ENCODE measurements around the gene RAPGEF1. TPM values are rescaled to one million over a fixed set of nuclear protein-coding genes. Genes with fewer than 3 reads are reported as not detected.
A peak's percentile ranks its signal among the peaks of the same experiment; 100 is the strongest.

The RAPGEF1 gene
- total RNA-seq, 1 donor from 2014 or later = 168 TPM

DNA sequence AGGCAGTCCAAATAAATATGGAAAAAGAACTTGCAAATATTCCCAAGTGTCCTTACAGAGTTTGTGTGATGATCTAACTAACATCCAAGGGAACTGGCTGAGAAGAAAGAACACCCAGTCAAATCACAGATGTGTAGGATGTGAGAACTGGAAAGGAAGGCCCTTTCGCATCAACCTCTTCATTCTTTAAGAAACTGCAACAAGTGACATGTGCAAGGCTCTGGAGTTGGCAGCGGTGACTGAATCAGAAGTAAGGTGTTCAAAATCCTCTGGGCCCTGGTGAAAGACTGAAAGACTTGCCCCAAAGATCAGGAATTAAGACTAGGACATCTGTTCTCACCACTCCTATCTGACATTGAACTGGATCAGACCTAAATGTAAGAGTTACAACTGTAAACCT lies 88.7 kb downstream of the RAPGEF1 start:
- H3K27me3 Mint-ChIP-seq (ENCODE audit: insufficient read depth) = no peaks in the 10 kb centered on the region
- DNase-seq (ENCODE audit: low spot score) = no peak
- H3K9me3 Mint-ChIP-seq = no peaks in the 10 kb centered on the region
- peak overlapping the region; percentile 28 for H3K4me3 Mint-ChIP-seq
- intact Hi-C loops (cut with micrococcal nuclease) = loop anchor here (1.0 to 2.0 kb wide), 4 partner anchors 9 to 78 kb away; no protein-coding TSS in a partner anchor
- H3K4me1 Mint-ChIP-seq (ENCODE audit: low read depth) = peaks cover 73% of the 10 kb centered on the region
- peak overlapping the region; percentile 80 for H3K27ac Mint-ChIP-seq
- peaks cover 32% of the 10 kb centered on the region for H3K36me3 Mint-ChIP-seq (ENCODE audit: low read depth)

GRCh38 chr9:131650254-131650653 lies 89.6 kb downstream of the RAPGEF1 start:
- H3K4me3 Mint-ChIP-seq = no peak overlapping the region
- DNase-seq (ENCODE audit: low spot score) = no peak

GRCh38 chr9:131649646-131650045 lies 90.2 kb downstream of the RAPGEF1 start:
- Mint-ChIP-seq H3K27ac (no peak overlapping the region), H3K4me1 (ENCODE audit: low read depth) (peaks cover 73% of the 10 kb centered on the region), H3K36me3 (ENCODE audit: low read depth) (peaks cover 38% of the 10 kb centered on the region), H3K9me3 (no peaks in the 10 kb centered on the region), H3K4me3 (no peak overlapping the region), H3K27me3 (ENCODE audit: insufficient read depth) (no peaks in the 10 kb centered on the region)
- no peak for DNase-seq (ENCODE audit: low spot score)
- intact Hi-C loops (cut with micrococcal nuclease) = loop anchor here (2.0 kb wide), 1 partner anchor 15 kb away; no protein-coding TSS in a partner anchor

More at GRCh38 chr9:131650254-131650653, 89.6 kb downstream of the RAPGEF1 start:
- H3K9me3 Mint-ChIP-seq = no peaks in the 10 kb centered on the region
- H3K36me3 Mint-ChIP-seq (ENCODE audit: low read depth) = peaks cover 35% of the 10 kb centered on the region
- peaks cover 73% of the 10 kb centered on the region for H3K4me1 Mint-ChIP-seq (ENCODE audit: low read depth)
- H3K27ac Mint-ChIP-seq = peak overlapping the region; percentile 71
- no peaks in the 10 kb centered on the region for H3K27me3 Mint-ChIP-seq (ENCODE audit: insufficient read depth)
- intact Hi-C loops (cut with micrococcal nuclease) = loop anchor here (2.0 kb wide), 1 partner anchor 15 kb away; no protein-coding TSS in a partner anchor

DNA sequence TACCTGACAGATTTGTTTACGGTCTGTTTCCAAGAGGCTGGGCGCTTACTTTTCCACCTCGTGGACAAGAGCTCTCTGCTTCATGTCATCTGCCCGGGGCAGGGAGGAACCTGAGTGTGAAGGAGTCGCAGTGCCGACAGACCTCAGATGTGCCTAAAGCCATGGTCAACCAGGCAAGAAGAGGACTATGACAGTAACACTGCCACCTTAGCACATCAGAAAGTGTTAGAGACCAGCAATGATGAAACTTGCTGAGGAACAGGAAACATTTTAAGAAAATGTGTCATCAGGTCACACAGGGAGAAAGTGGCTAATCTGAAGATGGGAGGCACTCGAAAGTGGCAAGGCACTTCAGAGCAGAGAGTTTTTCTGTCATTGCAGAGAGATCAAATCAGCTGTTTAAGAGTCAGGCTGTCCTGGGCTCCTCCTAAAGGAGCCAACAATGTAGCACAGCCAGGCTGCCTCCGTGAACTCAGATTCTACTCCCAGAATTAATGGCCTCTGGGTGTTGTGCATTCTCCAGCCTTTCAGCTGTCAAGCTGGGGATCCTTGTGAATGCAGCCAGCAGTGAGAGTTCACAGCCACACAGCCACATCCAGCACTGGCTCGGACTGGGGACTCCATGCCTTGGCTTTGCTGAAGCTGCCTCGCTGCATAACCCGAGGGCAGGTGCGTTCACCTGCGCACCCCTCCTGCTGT lies 94.6 kb downstream of the RAPGEF1 start:
- Mint-ChIP-seq H3K4me3 (no peak overlapping the region), H3K27ac (peak overlapping the region; percentile 96), H3K36me3 (ENCODE audit: low read depth) (peaks cover 50% of the 10 kb centered on the region), H3K4me1 (ENCODE audit: low read depth) (peaks cover 73% of the 10 kb centered on the region), H3K27me3 (ENCODE audit: insufficient read depth) (no peaks in the 10 kb centered on the region), H3K9me3 (no peaks in the 10 kb centered on the region)
- no peak for DNase-seq (ENCODE audit: low spot score)
- intact Hi-C loops (cut with micrococcal nuclease) = loop anchor here (1.0 kb wide), 1 partner anchor 10 kb away; no protein-coding TSS in a partner anchor

DNA sequence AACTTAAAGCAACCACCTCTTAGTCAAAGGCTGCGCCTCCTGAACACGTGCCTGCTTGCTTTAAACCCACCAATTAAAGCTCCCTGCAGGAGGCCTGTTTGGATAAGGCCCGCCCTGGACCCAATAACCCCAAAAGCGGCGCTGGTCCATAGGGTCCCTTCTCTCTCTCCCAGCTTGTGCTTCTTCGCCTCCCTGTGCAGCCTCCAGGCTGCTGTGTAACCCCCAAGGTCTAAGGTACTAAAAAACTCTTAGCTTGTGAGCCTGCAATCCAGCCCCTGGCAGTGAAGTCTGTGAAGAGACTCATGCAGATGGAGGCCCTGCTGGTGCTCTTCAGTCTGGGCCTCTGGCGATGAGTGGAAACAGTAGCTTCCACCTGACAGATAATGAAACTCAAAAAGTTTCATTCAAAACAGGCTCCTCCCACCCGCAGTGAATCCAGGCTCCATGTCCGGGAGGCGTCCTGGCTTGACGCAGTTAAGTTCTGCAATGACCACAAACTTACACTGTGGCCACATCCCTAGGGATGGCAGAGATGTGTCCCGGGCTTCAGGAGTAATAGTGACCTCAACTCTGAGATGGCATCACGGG lies 97.3 kb downstream of the RAPGEF1 start:
- intact Hi-C loops (cut with micrococcal nuclease) = loop anchor here (1.0 to 5.0 kb wide), 7 partner anchors 9 to 68 kb away; no protein-coding TSS in a partner anchor
- H3K27me3 Mint-ChIP-seq (ENCODE audit: insufficient read depth) = no peaks in the 10 kb centered on the region
- H3K9me3 Mint-ChIP-seq = no peaks in the 10 kb centered on the region
- peak overlapping the region; percentile 98 for H3K27ac Mint-ChIP-seq
- peak; percentile 41 for DNase-seq (ENCODE audit: low spot score)
- peak overlapping the region; percentile 71 for H3K4me3 Mint-ChIP-seq
- H3K4me1 Mint-ChIP-seq (ENCODE audit: low read depth) = peaks cover 94% of the 10 kb centered on the region
- H3K36me3 Mint-ChIP-seq (ENCODE audit: low read depth) = peaks cover 55% of the 10 kb centered on the region

DNA sequence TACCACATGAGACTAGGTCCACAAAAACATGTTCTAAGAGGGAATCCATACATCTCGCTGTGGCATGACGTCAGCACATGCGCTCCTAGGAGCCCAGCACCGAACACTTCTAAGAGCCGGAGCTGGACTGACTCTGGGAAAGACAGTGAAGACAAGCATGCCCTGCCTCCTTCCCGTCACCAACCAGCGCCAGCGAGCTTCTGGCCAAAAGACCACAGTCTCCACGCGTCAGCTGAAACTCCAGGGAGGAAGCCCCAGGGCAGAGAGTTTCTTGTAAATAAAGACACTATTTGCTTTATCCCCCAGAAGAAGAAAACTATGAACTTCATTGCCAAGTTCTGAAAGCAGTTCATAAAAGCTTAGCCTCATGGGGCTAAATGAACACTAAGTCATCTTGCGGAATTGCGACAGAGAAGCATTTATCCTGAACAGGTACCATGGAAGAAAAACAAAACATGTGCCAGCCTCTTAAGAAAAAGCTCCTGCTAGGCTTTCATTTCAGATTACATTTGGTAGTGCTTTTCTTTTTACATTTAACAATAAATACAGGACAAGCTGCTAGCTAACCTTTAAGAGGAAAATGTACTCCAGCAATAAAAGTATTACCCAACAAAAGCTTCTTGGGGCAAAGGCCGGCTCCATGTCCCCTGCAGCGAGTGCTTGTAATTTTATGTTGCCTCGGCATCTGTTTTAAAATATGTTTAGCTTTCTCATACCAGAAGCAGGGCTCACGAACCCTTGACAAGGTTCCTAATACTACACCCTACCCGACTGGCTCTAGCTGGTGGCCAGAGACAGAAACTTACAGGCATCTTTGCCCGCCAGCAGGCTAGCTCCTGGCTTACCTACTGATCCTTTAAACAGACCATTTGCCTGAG lies 98.0 kb downstream of the RAPGEF1 start:
- no peaks in the 10 kb centered on the region for H3K27me3 Mint-ChIP-seq (ENCODE audit: insufficient read depth)
- peaks cover 95% of the 10 kb centered on the region for H3K4me1 Mint-ChIP-seq (ENCODE audit: low read depth)
- no peaks in the 10 kb centered on the region for H3K9me3 Mint-ChIP-seq
- intact Hi-C loops (cut with micrococcal nuclease) = loop anchor here (1.0 to 5.0 kb wide), 7 partner anchors 9 to 68 kb away; no protein-coding TSS in a partner anchor
- peaks cover 54% of the 10 kb centered on the region for H3K36me3 Mint-ChIP-seq (ENCODE audit: low read depth)
- peak overlapping the region; percentile 71 for H3K4me3 Mint-ChIP-seq
- DNase-seq (ENCODE audit: low spot score) = no peak
- H3K27ac Mint-ChIP-seq = peak overlapping the region; percentile 98

DNA sequence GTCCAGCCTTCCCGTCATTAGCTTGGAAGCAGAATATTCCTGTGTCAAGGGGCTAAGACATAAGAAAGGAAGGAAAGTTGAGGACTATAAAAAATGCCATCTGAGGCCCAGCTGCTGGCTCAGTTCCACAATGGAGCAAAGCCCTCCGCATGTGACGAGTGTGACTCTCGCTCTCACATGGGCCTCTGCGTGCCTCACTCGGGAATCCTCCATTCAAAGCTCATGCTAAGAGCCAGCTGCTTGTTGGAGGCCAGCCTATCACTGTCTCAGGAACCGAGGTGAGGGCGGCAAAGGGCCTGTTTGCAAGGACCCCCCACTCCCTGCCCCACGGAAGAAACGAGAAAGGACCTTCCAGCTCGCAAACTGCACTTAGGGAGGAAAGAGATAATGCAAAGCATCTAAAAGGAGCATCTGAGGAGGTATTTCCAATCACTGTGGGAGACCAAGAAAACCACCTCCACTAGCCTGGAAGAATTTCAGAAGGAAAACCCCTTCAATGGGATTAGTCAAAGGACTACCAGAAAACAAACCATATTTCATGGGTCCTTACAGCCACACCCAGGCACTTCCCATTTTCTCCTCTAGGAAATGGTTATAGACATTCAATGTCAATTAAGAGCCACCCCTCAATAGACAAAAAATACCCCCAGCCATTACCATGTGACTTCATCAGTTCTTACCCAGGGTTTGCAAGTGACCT lies 99.3 kb downstream of the RAPGEF1 start:
- no peaks in the 10 kb centered on the region for H3K27me3 Mint-ChIP-seq (ENCODE audit: insufficient read depth)
- H3K36me3 Mint-ChIP-seq (ENCODE audit: low read depth) = peaks cover 45% of the 10 kb centered on the region
- H3K4me3 Mint-ChIP-seq = no peak overlapping the region
- intact Hi-C loops (cut with micrococcal nuclease) = loop anchor here (5.0 kb wide), 1 partner anchor 48 kb away; no protein-coding TSS in a partner anchor
- peak overlapping the region; percentile 69 for H3K27ac Mint-ChIP-seq
- H3K4me1 Mint-ChIP-seq (ENCODE audit: low read depth) = peaks cover 94% of the 10 kb centered on the region
- no peak for DNase-seq (ENCODE audit: low spot score)
- no peaks in the 10 kb centered on the region for H3K9me3 Mint-ChIP-seq

GRCh38 chr9:131639769-131640437 lies 100.0 kb downstream of the RAPGEF1 start:
- intact Hi-C loops (cut with micrococcal nuclease) = loop anchor here (5.0 kb wide), 1 partner anchor 48 kb away; no protein-coding TSS in a partner anchor
- H3K27ac Mint-ChIP-seq = peak overlapping the region; percentile 36
- no peak for DNase-seq (ENCODE audit: low spot score)
- peaks cover 94% of the 10 kb centered on the region for H3K4me1 Mint-ChIP-seq (ENCODE audit: low read depth)
- no peaks in the 10 kb centered on the region for H3K27me3 Mint-ChIP-seq (ENCODE audit: insufficient read depth)
- no peaks in the 10 kb centered on the region for H3K9me3 Mint-ChIP-seq
- H3K36me3 Mint-ChIP-seq (ENCODE audit: low read depth) = peaks cover 47% of the 10 kb centered on the region
- no peak overlapping the region for H3K4me3 Mint-ChIP-seq

GRCh38 chr9:131636593-131636992 lies 103.3 kb downstream of the RAPGEF1 start:
- Mint-ChIP-seq H3K4me1 (ENCODE audit: low read depth) (peaks cover 78% of the 10 kb centered on the region), H3K9me3 (no peaks in the 10 kb centered on the region), H3K4me3 (peak overlapping the region; percentile 15), H3K27ac (peak overlapping the region; percentile 85), H3K27me3 (ENCODE audit: insufficient read depth) (no peaks in the 10 kb centered on the region), H3K36me3 (ENCODE audit: low read depth) (peaks cover 45% of the 10 kb centered on the region)
- intact Hi-C loops (cut with micrococcal nuclease) = no loop called here
- DNase-seq (ENCODE audit: low spot score) = no peak

- Mint-ChIP-seq H3K27ac (peak overlapping the region; percentile 85), H3K4me1 (ENCODE audit: low read depth) (peaks cover 78% of the 10 kb centered on the region), H3K9me3 (no peaks in the 10 kb centered on the region), H3K36me3 (ENCODE audit: low read depth) (peaks cover 47% of the 10 kb centered on the region), H3K4me3 (no peak overlapping the region), H3K27me3 (ENCODE audit: insufficient read depth) (peaks cover 2% of the 10 kb centered on the region)
- intact Hi-C loops (cut with micrococcal nuclease) = loop anchor here (1.0 to 2.0 kb wide), 6 partner anchors 9 to 93 kb away; no protein-coding TSS in a partner anchor
- DNase-seq (ENCODE audit: low spot score) = no peak
These were observed 104.0 kb downstream of the RAPGEF1 start for GRCh38 chr9:131635892-131636291.

- peaks cover 50% of the 10 kb centered on the region for H3K36me3 Mint-ChIP-seq (ENCODE audit: low read depth)
- peaks cover 78% of the 10 kb centered on the region for H3K4me1 Mint-ChIP-seq (ENCODE audit: low read depth)
- peaks cover 2% of the 10 kb centered on the region for H3K27me3 Mint-ChIP-seq (ENCODE audit: insufficient read depth)
- no peaks in the 10 kb centered on the region for H3K9me3 Mint-ChIP-seq
- intact Hi-C loops (cut with micrococcal nuclease) = loop anchor here (1.0 to 2.0 kb wide), 6 partner anchors 8 to 94 kb away; no protein-coding TSS in a partner anchor
- H3K27ac Mint-ChIP-seq = peak overlapping the region; percentile 85
- peak; percentile 74 for DNase-seq (ENCODE audit: low spot score)
- peak overlapping the region; percentile 33 for H3K4me3 Mint-ChIP-seq
These were observed 104.6 kb downstream of the RAPGEF1 start for GRCh38 chr9:131635285-131635684.
